GM21423 (cell line): ENCODE results near the gene PLA2G2F.
"Not testable (repeated sequence)": the region's sequence is repeated elsewhere in the genome, so short reads cannot be mapped to it uniquely, and the experiment has no call there.

Source experiments
- ATAC-seq: cut with Tn5 transposase; IDR thresholded peaks from one replicate; pipeline ENCODE4 v1.9.1; 2021; ENCODE audit warnings: mild to moderate bottlenecking, moderate library complexity; ENCODE audit not compliant: unreplicated experiment

PLA2G2F gene

DNA sequence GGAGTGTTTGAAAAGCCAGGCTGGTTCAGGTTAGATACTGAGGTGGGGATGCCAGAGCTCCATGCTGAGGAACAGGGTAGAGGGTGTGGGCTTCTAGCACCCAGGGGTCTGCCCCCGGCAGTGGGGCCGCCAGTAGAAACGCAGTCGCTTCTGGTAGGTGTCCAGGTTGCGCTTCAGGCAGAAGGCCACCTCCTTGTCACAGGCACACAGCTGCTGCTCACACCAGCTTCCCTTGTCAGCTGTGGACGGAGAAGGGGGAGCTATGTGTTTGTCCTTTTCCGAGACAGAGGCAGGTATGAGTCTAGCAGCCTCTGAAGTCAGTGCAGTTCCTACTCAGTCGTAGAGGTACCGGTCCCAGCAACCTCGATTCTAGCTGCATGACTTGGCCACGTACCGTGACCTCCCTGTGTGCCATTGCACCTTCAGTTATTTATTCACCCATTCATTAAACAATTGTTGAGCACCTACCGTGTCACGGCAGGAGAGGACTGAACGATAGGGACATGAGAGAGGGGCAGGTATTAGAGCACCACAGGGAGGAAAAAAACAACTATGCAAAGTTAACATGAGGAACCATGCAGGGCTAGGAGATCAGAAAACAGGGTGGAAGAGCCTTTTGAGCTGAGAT, 25.0 kb upstream of the PLA2G2F start:
- no peak for ATAC-seq

DNA sequence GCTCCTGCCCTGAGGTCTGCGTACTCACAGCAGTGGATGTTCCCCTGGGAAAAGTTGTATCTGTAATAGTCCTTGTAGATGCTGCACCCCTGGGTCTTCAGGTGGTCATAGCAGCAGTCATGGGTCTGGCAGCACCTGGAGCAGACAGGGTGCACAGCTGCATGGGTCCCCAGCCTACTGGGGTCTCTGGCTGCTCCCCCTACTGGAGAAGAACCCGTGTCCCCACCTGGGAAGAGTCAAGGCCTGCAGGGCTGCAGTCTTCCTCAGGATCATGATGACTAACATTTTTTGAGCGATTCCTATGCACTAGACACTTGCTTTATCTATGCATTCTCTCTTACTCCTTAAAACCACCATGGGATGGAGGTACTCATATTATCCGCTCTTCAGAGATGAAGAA, 23.6 kb upstream of the PLA2G2F start:
- no peak for ATAC-seq

DNA sequence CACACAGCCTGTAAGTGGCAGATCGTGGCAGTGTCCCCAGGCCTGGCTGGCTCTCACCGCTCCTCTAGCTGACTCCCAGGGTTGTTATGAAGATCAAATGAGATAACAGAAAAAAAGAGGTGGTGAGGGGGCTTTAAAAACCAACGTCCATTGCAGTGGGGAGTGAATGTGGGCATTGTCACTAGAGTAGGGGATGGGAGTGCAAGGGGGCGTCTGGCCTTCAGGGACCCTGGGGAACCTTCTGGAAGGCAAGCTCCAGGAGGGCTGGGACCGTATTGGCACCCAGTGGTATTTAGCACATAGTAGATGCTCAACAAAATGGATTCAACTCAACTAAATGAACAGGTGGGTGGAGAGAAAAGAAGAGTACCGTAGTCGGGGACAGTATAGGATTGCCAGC, 23.2 kb upstream of the PLA2G2F start:
- ATAC-seq: no peak

DNA sequence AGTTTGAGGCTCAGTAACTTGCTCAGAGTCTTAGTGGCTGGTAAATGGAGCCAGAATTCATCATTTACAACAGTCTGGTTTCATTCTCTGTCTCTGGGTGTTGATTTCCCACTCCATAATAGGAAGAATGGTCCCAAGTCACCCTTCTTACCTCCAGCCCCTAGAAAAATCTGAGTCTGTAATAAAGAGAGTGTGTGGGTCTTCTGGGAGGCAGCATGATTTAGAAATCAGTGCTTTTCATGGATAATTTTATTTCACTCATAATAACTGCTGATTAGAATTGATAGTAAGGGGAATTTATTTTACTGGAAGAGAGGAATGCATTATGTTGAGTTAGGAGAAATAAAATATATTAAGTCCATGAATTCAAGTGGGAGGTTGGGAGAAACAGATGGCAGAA, 21.9 kb upstream of the PLA2G2F start:
- no peak for ATAC-seq

DNA sequence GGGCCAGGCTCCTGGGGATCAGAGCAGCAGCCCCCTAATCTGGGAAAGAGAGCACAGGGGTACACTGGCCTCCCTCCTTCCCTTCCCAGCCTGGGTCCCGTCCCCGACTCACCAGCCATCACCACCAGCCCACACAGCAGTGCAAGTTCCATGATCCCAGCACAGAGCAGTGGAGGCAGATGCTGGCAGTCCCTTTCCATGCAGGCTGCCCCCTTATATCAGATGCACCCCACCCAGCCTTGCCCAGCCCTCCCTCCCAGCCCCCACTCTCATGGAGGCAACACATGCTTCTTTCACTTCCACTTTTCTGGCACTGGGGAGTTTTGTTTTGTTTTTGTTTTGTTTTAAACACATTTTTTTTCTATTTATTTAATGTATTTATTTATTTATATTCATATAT, 19.8 kb upstream of the PLA2G2F start, which contains the start of gene PLA2G2D:
Gene PLA2G2D (minus strand): TSS at position 190 of the 400 bp plus-strand sequence. CDS start 38 bp downstream, at position 152.
- ATAC-seq: no peak

DNA sequence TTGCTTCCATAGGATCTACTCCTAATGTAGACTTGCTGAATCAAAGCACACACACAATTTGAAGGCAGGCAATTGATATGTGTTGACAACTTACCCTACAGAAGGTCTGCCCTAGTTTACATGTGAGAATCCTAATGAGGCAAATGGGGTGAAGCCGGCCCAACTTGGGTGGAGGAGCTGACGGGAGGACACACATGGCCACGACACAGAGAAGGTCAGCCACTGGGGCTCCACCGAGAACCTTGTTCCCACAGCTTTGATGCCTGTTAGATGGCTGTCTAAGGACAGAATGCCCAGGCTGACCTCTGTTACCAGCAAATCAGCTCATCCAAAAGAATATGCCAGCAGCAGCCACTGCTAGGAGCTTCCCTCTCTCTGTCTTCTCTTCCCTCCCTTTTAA, 18.3 kb upstream of the PLA2G2F start:
- ATAC-seq: no peak

DNA sequence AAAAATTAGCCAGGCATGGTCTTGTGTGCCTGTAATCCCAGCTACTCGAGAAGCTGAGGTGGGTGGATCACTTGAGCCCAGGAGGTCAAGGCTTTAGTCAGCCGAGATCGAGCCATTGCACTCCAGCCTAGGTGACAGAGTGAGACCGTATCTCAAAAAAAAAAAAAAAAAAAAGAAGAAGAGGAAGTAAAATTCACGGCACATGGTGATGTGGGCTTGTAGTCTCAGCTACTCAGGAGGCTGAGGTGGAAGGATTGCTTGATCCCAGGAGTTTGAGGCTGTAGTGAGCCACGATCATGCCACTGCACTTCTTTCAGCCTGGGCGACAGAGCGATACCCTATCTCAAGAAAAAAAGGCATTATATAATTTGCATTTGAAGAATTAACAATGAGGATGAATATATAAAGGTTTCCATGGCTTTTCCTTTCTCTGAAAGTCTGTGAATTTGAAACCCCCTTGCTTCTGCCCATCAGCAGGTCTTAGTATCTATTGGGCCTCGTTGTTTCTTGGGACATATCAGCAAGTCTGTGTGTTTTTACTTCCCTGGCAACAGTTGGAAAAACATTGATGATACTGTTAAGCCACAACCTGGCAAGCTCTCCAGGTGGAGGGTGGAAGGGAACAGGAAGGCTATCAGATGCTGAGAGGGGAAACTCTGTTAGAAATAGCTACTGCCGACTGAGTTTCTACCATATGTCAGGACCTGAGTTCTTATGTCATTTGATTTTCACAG, 15.2 kb upstream of the PLA2G2F start:
- no peak for ATAC-seq

DNA sequence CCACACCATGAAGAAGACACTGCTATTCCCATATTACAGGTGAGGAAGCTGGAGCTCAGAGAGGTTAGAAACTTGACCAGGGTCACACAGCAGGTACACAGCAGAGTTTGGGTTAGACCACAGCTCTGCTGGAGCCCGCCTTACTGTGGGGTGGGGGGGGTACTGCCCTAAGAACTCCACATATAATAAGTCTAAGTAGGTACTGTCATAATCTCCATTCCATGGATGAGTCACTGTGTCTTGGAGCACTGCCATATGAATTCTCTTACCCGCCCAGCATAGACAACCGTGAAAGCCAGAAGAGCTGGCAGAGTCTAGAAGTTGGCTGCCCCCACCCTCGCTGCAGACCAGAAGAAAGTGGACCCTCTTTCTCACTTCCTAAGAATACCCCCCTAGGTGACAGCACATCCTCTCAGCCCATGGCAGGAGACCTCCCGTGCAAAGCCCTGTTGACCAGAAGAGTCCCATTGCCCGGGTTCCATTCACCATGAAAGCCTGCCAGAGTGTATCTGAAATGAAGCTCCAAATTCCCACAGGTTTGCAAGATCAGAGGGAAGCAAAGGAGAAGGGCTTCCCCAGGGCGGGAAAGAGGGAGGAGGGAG, 14.6 kb upstream of the PLA2G2F start:
- ATAC-seq: no peak

DNA sequence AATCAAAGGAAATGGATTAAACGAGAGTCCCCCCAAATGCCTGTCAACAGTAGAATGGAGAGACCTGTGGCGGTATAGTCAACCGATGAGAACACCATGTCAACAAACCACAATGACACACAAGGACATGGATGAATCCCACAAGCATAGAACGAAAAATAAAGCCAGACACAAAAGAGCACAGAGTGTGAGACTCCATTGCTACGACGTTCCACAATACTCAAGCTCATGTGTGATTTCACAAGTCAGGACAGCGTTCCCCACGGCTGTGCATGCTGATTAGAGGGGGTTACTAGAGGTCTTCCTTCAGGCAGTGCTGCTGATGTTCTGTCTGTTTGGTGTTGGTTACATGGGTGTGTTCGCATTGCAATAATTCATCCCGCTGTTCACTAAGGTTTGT, 14.0 kb upstream of the PLA2G2F start:
- ATAC-seq: no peak

DNA sequence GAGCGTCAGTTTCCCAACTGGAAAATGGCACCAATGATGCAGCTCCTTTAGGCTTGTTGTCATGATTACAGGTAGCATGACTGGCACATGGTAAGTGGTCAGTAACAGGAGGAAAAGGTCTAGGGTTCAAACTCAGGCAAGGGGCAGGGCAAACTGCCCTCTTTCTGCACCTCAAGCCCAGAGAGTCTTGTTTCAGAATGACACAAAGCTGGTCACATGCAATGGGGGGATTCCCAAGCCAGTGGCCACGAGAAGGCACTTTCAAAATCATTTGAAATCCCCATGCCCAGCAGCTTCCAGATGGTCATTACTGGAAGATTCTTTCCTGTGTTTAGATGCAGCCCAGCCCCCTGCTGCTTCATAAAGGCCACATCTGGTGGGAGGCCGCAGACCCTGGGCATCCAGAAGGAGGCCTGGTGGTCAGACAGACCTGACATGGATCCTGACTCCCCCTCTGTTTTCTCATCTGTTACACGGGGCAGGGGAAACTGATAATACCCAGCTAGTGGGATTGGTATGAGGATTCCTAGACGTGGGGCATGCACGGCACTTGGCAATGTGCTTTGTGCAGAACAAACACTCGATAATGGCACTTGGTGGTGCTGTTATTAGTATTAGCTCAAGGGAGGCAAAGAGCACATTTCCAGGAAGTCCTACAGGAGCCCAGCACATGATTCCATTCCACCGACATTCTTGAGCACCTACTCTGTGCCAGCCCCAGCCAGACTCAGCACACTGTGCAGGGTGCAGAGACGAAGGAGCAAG, 12.9 kb upstream of the PLA2G2F start:
- peak; percentile 58 for ATAC-seq

DNA sequence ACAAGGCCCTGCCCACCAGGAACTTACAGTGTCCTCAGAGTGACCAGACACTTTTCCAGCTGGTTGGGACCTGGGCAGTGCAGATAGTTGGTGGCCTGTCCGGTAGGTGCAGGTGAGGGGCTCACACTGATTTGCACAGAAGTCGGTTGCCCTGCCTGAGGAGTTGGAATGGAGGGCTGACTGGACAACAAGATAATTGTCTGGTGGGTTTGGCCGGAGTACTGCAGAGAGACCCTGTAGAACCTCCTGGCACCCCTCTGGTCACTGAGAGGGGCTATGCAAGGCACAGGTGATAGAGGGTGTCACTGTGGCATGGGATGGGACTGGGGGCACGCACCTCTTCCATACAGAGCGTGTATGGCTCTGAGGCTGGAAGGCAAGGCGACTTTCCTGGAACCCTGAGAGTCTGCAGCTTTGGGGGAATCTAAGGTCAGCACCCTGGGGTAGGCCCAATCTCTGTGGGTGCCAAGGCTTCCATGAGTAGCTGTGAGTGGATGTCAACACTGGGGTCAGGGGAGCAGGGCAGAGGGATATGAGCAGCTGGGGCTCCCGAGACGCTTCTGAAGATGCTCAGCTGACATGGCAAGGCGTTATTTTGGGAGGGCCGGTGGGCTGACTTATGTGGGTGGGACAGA, 12.2 kb upstream of the PLA2G2F start:
- ATAC-seq: no peak

DNA sequence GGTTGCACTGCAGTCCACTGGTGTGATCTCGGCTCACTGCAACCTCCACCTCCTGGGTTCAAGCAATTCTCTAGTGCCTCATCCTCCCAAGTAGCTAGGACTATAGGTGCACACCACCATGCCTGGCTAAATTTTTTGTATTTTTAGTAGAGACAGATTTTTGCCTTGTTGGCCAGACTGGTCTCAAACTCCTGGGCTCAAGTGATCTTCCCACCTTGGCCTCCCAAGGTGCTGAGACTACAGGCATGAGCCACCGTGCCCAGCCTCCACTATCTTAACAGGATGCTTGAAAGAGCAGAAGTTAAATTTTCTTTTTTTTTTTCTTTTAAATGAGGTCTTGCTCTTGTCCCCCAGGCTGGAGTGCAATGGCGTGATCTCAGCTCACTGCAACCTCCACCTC, 8.6 kb upstream of the PLA2G2F start:
- not testable (repeated sequence) for ATAC-seq

DNA sequence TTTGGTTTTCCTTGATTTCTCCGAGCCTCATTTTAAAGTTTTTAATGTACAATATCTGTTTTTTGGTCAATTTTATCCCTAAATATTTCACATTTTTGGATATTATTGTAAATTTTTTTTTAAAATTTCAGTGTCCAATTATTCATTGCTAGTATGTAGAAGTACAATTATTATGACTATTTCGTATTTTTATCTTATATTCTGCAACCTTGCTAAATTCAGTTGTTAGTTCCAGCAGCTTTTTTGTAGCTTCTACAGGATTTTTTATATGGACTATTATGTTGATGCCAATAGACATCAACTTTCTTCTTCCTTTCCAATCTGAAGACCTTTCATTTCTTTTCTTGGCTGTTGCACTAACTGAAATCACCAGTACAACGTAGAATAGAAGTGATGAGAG, 4.1 kb upstream of the PLA2G2F start:
- ATAC-seq: no peak

DNA sequence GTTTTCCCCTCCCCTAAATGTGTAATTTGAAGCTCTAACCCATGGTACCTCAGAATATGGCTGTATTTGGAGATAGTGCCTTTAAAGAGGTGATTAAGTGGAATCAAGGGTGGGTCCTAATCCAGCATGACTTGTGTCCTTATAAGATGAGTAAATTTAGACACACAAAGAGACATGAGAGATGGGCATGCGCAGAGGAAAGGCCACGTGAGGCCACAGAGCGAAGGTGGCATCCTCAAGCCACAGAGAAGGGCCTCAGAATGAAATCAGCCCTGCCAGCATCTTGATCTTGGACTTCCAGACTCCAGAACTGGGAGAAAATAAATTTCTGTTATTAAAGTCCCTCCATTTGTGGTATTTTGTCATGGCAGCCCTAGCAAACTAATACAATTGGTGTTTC, 2.9 kb upstream of the PLA2G2F start:
- ATAC-seq: no peak

DNA sequence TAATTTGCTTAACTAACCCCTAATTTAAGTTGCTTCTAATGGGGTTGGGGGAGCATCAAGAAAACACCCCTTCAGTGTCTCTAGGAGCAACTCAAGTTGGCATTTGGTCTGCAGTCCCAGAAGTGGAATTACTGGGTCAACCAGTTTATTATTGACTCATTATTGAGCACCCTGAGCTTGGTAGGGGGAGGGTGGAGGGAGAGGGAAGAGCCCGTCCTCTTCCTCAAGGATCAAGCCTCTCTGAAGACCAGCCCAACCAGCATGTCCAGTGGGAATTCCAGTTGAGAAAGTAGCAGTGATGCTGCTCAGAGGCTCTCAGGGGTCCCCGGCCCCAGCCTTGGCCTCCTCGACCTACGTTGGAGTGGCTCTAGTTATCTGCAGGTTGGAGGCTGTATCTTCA, 2.1 kb upstream of the PLA2G2F start:
- ATAC-seq: no peak

DNA sequence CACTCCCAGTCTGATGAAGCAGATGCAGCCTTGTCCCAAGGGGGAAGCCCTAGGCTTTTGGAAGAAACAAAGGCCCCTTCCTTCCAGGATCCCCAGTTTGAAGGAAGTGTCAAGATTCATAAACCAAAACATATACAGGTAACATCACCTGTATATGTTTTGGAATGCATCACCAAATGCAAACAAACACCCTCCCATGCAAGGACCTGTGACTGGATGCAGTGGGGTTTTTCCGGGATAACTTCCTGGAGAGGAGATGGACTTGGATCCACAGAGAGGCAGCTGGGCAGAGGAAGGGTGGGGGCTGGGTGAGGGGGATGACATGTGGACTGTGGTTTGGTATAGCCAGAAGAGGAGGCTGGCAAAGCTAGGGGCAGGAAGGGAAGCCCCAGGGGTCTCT, 1.5 kb upstream of the PLA2G2F start:
- ATAC-seq: no peak

DNA sequence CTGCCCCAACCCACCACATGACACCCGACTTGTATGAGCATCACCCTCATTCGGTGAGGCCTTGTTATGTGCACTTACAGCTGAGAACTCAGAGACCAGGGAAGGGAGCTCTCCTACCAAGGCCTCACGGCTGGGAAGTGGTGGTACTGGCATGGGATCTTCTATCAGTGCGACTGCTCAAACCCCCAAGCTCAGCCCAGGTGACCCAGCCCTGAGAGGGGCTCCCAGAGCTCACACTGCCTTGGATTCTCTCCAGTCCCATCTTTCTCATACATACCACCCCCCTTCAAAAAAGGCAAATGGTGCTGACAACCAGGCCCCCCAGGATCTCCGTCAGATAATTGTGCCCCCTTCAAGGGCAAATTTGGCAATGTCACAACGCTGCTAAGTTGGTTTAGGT, 777 bp upstream of the PLA2G2F start:
- ATAC-seq: no peak

DNA sequence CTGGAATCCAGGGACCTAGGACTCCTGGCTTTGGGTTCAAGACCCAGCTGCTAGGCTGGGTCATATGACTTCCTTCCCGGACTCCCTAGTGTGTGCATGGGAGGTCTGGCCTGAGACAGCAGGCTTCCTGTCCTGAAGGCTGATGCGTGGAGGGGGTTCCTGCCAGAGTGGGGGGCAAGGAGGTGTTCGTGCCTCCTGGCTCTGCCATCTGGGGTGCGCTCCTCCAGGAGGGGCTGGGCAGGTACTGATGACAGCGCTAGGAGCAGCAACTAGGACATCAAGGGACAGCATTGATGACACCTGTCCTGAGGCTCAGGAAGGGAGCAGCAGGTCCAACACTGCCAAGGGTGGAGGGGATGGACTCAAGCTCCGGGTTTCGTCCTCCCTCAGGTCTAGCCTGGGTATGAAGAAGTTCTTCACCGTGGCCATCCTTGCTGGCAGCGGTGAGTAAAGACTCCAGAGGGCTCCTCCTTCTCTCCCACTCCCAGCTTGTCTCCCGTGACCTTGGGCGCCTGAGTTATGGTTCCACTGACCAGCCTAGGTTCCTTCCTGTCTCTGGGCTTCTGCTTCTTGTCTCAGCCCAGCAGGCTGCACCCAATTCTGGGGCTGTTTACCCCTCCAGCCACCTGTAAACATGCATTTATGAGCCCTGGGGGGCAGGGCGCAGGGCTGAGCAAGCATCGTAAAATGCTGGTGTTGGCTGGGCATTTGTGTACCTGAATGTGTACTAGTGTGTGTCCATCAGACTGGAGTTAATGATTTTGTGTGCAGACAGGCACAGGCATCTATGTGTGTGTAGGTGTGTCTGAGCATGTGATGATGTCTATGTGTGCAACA, 871 bp downstream of the PLA2G2F start:
- ATAC-seq: no peak

DNA sequence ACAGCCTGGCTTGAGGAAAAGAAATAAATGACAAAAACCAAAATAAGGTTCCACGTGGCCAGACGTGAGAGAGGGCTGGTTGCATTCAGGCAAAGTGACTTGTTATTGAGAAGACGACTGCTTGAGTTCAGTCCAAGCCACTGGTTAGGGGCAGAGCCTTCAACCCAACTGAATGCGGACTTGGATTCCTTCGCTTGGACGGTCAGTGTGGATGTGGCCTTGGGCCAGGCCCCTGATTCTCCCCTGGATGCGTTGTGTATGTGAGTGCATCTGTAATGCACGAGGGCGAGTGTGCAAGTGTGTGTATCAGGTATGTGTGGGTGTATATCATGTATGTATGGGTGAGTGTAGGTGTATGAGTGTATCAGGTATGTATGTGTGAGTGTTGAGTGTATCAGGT, 1.9 kb downstream of the PLA2G2F start:
- no peak for ATAC-seq

DNA sequence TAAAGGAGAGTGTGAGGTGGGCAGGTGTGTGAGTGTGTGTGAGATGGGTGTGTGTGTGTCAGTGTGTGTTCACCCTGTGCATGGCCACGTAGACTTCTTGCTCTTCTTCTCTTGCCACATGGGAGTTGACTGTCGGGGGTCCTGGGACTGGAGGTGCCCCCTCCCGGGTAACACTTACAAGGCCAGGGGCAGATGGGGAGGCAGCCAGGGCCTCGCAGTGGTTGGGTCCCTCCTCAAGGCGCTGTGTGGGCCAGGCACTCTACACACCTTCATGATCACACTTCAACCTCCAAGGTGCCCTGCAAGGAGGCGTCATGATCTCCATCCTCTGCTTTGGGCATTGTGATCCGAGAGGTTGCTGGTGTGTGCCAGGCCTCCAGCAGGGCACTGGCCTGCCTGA, 2.3 kb downstream of the PLA2G2F start:
- ATAC-seq: no peak
